Neural cell (in vitro differentiated cells): ENCODE measurements around the gene OTOA. TPM values are rescaled to one million over a fixed set of nuclear protein-coding genes. Genes with fewer than 3 reads are reported as not detected.

Source experiments
- H2AFZ ChIP-seq: fragments of 200-600, 300-800 bp; sonication (generic), shearing (Covaris generic); 2 replicates; pipeline ENCODE4 v1.6.0; 2014; ENCODE audit warnings: low read depth, mild to moderate bottlenecking, antibody characterized with exemption, low read length, moderate library complexity
- H3F3A ChIP-seq: fragments of 200-600 bp; shearing (Covaris generic); 2 replicates; pipeline ENCODE4 v1.6.1; 2016; ENCODE audit warnings: mild to moderate bottlenecking, moderate library complexity, mixed read lengths, antibody characterized with exemption, low read length; ENCODE audit not compliant: insufficient read depth, poor library complexity, severe bottlenecking
- H3K27ac ChIP-seq: fragments of 200-600, 300-800 bp; sonication (generic), shearing (Covaris generic); 2 replicates; pipeline ENCODE4 v1.5.1; 2014; ENCODE audit warnings: mild to moderate bottlenecking, low read length, moderate library complexity
- H3K27me3 ChIP-seq: fragments of 300-800, 200-600 bp; sonication (generic), shearing (Covaris generic); 2 replicates; pipeline ENCODE4 v1.6.0; 2014; ENCODE audit warnings: mild to moderate bottlenecking, low read depth, low read length, moderate library complexity; ENCODE audit not compliant: insufficient read depth
- H3K36me3 ChIP-seq: fragments of 300-800, 200-600 bp; sonication (generic), shearing (Covaris generic); 2 replicates; pipeline ENCODE4 v1.5.1; 2014; ENCODE audit warnings: mild to moderate bottlenecking, antibody characterized with exemption, low read length, moderate library complexity; ENCODE audit not compliant: insufficient read depth
- H3K4me2 ChIP-seq: fragments of 300-800, 200-600 bp; sonication (generic), shearing (Covaris generic); 2 replicates; pipeline ENCODE4 v1.6.0; 2014; ENCODE audit warnings: mild to moderate bottlenecking, low read length
- H3K4me3 ChIP-seq: fragments of 300-800, 200-600 bp; sonication (generic), shearing (Covaris generic); 2 replicates; pipeline ENCODE4 v1.5.1; 2014; ENCODE audit warnings: mild to moderate bottlenecking, low read length, moderate library complexity
- H3K79me2 ChIP-seq: fragments of 200-600 bp; shearing (Covaris generic); replicated peaks from 2 replicates; pipeline ENCODE4 v1.6.0; 2014; ENCODE audit warnings: mild to moderate bottlenecking, low read length, moderate library complexity; ENCODE audit not compliant: insufficient read depth
- H3K9ac ChIP-seq: fragments of 300-800, 200-600 bp; sonication (generic), shearing (Covaris generic); 2 replicates; pipeline ENCODE4 v1.6.1; 2016; ENCODE audit warnings: mild to moderate bottlenecking, low read length, mixed read lengths
- H3K9me2 ChIP-seq: fragments of 200-600 bp; shearing (Covaris generic); 2 replicates; pipeline ENCODE4 v1.6.1; 2016; ENCODE audit warnings: mild to moderate bottlenecking, low read length, mixed read lengths; ENCODE audit not compliant: insufficient read depth
- H3K9me3 ChIP-seq: fragments of 200-600, 300-800 bp; sonication (generic), shearing (Covaris generic); 2 replicates; pipeline ENCODE4 v1.6.1; 2016; ENCODE audit warnings: mild to moderate bottlenecking, mixed run types, low read length, moderate library complexity, mixed read lengths
- H4K20me1 ChIP-seq: fragments of 200-600 bp; shearing (Covaris generic); 2 replicates; pipeline ENCODE4 v1.6.1; 2016; ENCODE audit warnings: mild to moderate bottlenecking, mixed run types; ENCODE audit not compliant: insufficient read depth
- CTCF ChIP-seq: fragments of 450-650 bp; IDR thresholded peaks from 2 replicates; pipeline ENCODE4 v1.5.1; 2014; ENCODE audit warnings: antibody characterized with exemption, mild to moderate bottlenecking, moderate library complexity; ENCODE audit not compliant: poor library complexity, severe bottlenecking
- EP300 ChIP-seq: fragments of 450-650 bp; conservative IDR thresholded peaks from 2 replicates; pipeline ENCODE4 v1.6.1; 2014; ENCODE audit warnings: antibody characterized with exemption, mild to moderate bottlenecking, moderate library complexity; ENCODE audit not compliant: poor library complexity, severe bottlenecking
- EZH2 ChIP-seq: fragments of 200-600, 300-800 bp; shearing (Covaris generic), sonication (generic); IDR thresholded peaks from 2 replicates; pipeline ENCODE4 v1.6.1; 2014; ENCODE audit warnings: antibody characterized with exemption, low read length, borderline replicate concordance, mild to moderate bottlenecking; ENCODE audit not compliant: insufficient read depth, poor library complexity, severe bottlenecking
- MXI1 ChIP-seq: fragments of 450-650 bp; conservative IDR thresholded peaks from 2 replicates; pipeline ENCODE4 v1.6.1; 2014; ENCODE audit warnings: antibody characterized with exemption, mild to moderate bottlenecking; ENCODE audit not compliant: poor library complexity, severe bottlenecking
- POLR2AphosphoS5 ChIP-seq: IDR thresholded peaks from 2 replicates; pipeline ENCODE4 v1.6.1; 2012
- RAD21 ChIP-seq: fragments of 450-650 bp; conservative IDR thresholded peaks from 2 replicates; pipeline ENCODE4 v1.6.1; 2014; ENCODE audit warnings: antibody characterized with exemption, mild to moderate bottlenecking, moderate library complexity
- REST ChIP-seq: IDR thresholded peaks from 2 replicates; pipeline ENCODE4 v1.6.1; 2012; ENCODE audit warnings: borderline replicate concordance
- SMC3 ChIP-seq: fragments of 450-650 bp; conservative IDR thresholded peaks from 2 replicates; pipeline ENCODE4 v1.6.1; 2014; ENCODE audit warnings: antibody characterized with exemption, mild to moderate bottlenecking, moderate library complexity; ENCODE audit not compliant: poor library complexity
- TAF1 ChIP-seq: IDR thresholded peaks from 2 replicates; pipeline ENCODE4 v1.6.1; 2012; ENCODE audit warnings: low read depth
- polyA plus RNA-seq: library from polyadenylated mRNA; depleted of rRNA; stranded (reverse); fragments of >200 nt; gene quantifications from 2 replicates; pipeline ENCODE4 v1.2.3, GENCODE V29; 2014

OTOA gene
- polyA plus RNA-seq, 1 donor from 2014 or later, result 0.12 TPM

GRCh38 chr16:21656795-21657768, 6.7 kb upstream of the OTOA start:
- TF ChIP-seq MXI1 (no peak), RAD21 (peak; percentile 65), TAF1 (no peak), SMC3 (peak; percentile 64), POLR2AphosphoS5 (no peak), EZH2 (no peak), REST (no peak), CTCF (peak; percentile 80), EP300 (no peak)
- Histone ChIP-seq H2AFZ (no peak overlapping the region), H3K9ac (no peak overlapping the region), H4K20me1 (no peaks in the 10 kb centered on the region), H3K4me2 (no peak overlapping the region), H3K36me3 (peaks cover 13% of the 10 kb centered on the region), H3K4me3 (no peak overlapping the region), H3K9me2 (no peaks in the 10 kb centered on the region), H3F3A (no peaks in the 10 kb centered on the region), H3K27me3 (no peaks in the 10 kb centered on the region), H3K79me2 (no peaks in the 10 kb centered on the region), H3K9me3 (no peaks in the 10 kb centered on the region), H3K27ac (no peak overlapping the region)

GRCh38 chr16:21659124-21659523, 4.6 kb upstream of the OTOA start:
- H3K27ac ChIP-seq, result no peak overlapping the region
- H3K36me3 ChIP-seq, result peaks cover 8% of the 10 kb centered on the region
- no peaks in the 10 kb centered on the region for H3K9me3 ChIP-seq
- H3K9ac ChIP-seq, result no peak overlapping the region
- no peak overlapping the region for H2AFZ ChIP-seq
- no peaks in the 10 kb centered on the region for H4K20me1 ChIP-seq
- H3K79me2 ChIP-seq, result no peaks in the 10 kb centered on the region
- no peak for TF ChIP-seq EZH2
- no peak for TF ChIP-seq REST
- no peak for TF ChIP-seq EP300
- no peak for TF ChIP-seq MXI1
- no peak for TF ChIP-seq CTCF
- no peak for TF ChIP-seq RAD21
- no peak for TF ChIP-seq POLR2AphosphoS5
- TF ChIP-seq TAF1, result no peak
- TF ChIP-seq SMC3, result no peak
- no peaks in the 10 kb centered on the region for H3K9me2 ChIP-seq
- no peak overlapping the region for H3K4me3 ChIP-seq
- H3K27me3 ChIP-seq, result no peaks in the 10 kb centered on the region
- H3F3A ChIP-seq, result no peaks in the 10 kb centered on the region
- H3K4me2 ChIP-seq, result no peak overlapping the region
